GM21619 (cell line): ENCODE results near the gene TMOD4.

Experiments used
- ATAC-seq: cut with Tn5 transposase; IDR thresholded peaks from one replicate; pipeline ENCODE4 v1.9.1; 2021; ENCODE audit not compliant: unreplicated experiment

TMOD4 gene

DNA sequence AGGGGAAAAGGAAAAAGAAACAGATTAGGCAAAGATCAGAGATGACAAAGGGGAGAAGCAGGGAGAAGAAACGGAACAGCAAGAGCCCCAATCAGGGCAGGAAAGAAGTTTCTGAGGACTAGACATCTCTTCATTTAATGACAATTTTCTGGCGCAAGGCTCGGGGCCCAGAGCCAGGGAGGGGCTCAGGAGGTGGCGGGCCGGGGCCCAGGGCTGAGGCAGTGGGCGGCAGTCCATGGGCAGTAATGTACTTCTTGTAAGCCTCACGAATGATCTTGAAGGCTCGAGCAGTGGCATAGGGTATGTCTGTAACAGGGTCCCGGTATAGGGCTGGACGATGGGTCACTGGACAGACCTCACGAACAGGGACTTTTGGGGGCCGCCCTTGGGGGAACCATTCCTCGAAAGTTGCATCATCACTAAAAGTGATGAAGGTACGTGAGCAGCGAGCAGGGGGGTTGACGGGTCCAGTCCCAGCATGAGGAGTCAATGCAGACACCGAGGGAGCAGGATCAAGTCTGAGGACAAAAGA, 799 bp upstream of the TMOD4 start:
- ATAC-seq, result no peak

DNA sequence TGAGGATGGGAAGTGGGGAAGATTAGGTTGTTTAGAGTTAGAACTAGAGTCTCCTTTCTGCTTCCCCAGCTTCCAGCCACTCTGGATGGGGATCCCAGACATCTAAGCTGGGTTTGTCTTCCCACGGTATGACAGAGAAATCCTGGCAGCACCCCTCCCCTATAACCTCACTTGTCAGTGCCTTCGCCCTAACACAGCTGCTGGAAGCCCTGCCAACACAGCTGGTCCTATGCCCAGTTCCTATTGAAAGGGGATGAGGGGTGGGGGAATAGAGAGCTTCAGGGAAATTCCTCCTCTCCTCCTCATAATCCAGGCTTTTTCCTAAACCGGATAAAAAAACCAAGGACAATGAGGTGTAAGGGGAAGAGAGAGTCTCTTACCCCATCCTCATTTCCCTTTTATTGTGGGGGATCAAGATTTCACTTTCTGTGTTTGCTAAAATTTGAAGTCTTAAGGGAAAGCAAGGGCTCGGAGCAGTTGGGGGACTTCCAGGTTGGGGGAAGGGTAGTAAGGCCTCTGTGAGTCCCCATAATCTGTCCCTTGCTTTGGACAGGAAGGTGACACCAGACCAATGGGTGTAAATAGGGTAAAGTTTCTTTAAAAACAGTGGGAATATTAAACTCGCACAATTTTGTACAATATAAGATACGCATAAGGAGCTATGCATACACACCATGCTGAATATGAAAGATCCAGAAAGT, 590 bp downstream of the TMOD4 start:
- ATAC-seq, result no peak

DNA sequence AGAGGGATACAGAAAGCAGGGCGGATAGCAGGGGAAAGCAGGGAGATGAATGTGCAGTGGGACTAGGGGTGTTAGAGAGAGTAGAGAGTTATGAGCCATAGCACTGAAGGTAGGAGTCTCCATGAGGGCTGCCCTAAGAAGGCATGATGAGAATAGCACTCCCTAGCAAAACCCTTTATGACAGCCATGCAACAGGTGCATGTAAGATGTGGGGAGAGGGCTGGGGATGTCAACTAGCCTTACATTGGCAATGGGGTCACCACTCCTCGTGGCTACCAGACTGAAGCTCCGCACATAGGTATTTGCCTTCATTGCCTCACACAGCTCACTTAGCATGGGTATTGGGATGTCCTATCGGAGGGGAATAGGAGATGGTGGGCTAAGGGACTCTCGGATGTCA, 4.6 kb downstream of the TMOD4 start:
- no peak for ATAC-seq

DNA sequence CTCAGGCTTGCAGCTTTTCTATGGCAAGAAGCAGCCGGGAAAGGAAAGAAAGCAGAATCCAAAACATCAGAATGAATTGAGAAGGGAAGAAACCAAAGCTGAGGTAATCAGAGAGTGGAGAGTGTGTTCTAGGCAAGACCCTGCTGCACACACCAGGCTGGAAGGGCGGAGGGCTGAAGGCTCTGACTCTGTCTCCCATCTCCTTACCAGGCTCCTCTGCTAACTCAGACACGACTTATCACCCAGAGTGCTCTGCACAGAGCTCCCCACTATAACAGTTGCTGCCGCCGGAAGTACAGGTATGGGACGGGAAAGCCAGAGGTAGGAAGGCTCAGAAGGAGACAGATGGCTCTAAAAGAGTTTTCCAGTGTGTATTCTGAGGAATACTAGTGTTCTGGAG, 8.7 kb downstream of the TMOD4 start:
- no peak for ATAC-seq

DNA sequence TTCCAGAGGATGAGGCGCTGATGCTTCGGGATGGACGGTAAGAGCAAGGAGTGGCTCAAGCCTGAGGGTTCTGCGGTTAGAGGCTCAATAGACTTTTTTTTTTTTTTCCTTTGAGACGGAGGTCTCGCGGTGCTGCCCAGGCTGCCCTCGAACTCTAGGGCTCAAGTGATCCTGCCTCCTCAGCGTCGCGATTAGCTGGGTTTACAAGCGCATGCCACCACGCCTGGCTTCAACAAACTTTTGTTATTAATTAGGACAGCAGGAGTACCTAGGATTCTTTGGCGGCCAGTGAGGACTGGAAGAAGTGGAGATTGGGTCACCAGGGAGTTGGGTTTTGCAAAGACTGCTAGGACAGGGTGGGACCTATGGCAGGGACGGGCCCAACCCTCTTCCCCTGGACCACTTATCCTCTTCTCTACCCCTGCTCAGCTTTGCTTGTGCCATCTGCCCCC, 9.2 kb downstream of the TMOD4 start:
- no peak for ATAC-seq

DNA sequence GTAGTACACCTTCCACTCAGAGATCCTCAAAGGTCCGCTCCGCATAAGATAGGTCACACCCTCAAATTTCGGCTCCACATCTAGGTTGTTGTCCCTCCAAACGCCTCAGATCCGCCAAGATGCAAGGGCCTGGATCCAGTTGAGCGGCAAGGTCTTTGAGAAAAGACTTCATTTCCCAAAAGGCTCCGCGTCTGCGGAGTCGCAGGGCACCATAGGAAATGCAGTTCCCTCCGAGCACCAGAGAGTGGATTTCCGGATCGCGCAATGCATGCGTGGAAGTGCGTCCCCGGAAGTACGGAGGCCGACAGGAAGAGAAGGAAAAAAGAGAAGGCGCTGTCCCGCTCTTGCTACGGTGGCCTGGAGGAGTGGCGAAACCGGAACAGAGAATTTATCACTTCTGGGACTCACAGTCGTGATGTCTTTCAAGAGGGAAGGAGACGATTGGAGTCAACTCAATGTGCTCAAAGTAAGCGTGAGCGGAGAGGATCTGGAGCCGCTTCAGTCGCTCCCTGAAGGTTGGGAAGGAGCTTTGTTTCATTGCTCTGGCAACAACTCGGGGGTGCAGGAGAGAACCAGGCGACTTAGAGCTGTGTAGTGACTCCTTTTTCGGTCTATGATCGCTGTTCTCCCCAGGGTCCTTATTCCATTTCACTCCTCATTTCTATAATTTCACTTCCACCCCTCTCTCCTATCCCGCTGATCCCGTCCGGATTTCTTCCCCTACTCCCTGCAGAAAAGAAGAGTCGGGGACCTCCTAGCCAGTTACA, 9.9 kb downstream of the TMOD4 start, which contains the start of the genes LYSMD1 and SCNM1:
TSS of gene LYSMD1 (minus strand) at position 165 of the 767 bp plus-strand sequence. CDS start 644 bp downstream, outside the sequence.
TSS of gene SCNM1 (plus strand) at position 407 of the 767 bp plus-strand sequence. CDS start at position 416, 9 bp downstream.
- peak; percentile 87 for ATAC-seq

DNA sequence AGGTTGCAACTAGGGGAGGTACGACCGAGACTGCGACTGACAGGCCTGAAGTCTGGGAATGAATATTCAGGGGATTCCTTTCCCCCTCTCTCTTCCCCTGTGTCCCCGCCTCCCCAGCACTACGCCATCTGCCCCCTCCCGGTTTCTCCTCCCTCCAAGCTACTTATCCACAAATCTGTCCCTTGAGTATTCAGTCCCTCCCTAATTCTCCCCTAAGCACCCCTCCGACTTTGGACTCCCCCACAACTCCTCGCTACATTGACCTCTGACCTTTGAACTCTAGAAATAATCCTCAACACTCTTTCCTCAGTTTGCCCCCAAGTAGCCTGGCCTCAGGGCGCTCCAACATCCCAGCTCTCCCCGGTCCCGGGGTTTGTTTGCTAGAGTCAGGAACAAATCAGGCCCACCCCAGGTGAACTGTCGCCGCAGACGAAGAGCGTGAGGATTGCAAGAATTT, 10.5 kb downstream of the TMOD4 start:
- ATAC-seq, result peak; percentile 15

DNA sequence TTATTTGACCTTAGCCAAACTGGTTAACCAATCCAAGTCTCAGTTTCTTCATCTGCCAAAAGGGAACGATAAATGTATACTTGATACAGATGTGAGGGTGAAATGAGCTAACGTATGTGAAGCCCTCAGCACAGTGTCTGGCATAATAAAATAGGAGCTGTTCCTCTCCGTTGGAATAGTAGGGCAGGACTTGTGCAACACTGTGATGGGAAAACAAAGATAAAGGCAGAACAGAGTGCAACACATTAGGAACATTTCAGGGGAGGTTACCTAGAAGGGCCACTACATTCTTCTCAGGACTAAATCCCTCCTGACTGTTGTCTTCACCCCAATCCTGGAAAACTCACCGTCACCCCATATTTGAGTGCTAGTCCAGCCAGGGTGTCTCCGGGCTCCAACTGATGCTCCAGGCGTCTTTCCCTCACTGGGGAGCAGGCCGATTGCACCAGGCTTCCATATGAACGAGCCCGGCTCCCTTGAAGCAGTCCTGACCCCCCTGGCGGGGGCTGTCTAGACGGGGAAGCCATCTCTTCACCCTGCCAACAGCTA, 11.0 kb downstream of the TMOD4 start:
- ATAC-seq, result no peak

DNA sequence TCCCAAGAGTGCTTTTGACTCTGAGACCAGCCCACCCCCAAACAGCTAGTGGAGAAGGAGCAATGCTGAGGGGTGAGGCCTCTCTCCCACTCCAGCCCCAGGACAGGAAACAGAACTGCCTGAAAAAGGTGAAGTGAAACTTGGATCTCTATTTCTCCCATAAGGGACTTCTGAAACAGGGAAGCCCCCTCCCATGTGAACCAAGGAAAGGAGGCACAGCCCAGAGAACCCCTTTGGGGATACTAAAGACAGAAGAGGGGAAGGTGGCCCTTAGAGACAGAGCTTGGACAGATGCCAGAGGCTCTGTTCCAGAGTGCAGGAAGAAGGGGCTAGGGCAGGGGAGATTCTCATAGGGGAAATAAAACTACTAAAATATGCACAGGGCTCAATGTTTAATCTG, 16.4 kb downstream of the TMOD4 start:
- no peak for ATAC-seq

DNA sequence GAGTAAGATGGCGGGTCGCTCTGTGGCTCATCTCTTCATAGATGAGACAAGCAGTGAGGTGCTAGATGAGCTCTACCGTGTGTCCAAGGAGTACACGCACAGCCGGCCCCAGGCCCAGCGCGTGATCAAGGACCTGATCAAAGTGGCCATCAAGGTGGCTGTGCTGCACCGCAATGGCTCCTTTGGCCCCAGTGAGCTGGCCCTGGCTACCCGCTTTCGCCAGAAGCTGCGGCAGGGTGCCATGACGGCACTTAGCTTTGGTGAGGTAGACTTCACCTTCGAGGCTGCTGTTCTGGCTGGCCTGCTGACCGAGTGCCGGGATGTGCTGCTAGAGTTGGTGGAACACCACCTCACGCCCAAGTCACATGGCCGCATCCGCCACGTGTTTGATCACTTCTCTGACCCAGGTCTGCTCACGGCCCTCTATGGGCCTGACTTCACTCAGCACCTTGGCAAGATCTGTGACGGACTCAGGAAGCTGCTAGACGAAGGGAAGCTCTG, 17.0 kb downstream of the TMOD4 start:
- ATAC-seq, result no peak

DNA sequence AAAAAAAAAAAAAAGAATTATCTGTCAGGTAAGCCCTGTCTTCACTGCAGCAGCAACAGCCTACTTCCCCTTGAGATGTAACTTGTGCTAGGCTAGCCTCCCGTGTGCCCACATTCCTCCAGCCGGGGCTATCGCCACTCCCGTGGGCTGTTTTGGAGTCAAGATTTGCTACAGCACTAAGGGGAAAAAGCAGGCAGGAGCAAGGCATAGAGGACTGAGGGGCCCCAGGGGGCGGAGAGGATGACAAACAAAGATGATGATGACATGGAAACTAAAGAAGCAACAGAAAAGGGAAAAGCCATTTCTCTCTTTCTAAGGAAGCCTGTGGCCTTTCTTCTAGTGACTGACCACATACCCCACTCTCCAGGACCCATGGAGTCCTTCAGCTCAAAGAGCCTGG, 17.5 kb downstream of the TMOD4 start:
- ATAC-seq, result no peak

DNA sequence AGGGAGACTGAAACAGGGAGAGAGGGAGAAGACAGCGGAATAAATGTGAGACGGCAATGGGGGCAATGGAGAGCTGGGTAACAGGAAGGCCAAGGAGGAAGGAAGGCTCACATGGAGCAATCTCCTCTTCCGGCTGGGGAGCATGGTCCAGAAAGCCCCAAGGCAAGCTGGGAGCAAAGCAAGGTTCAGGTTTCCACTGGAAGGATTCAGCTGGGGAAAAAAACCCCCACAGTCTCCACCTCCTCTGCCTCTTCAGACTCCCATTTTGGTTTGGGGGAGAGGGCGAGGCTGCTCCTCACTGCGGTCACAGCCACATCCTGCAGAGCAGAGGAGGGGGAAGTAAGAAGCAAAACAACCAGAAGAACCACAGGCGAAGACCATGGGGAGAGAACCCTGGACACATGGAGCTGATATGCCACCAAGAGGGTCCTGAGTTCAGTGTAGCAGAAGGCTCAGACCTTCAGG, 18.7 kb downstream of the TMOD4 start:
- ATAC-seq, result no peak

DNA sequence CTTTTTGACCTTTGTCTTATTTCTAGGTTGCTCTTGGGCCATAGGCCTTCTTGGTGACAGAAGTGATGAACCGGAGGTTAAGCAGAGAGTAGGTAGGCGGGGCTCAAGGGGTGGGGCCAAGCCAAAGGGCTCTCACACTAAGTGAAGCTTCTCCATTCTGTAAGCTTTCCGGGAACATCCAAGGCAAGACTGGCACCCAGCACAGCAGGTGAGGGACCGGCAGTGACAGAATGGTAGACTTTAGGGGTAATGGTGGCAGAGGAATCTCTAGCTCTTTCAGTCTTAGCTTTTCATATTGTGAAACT, 19.3 kb downstream of the TMOD4 start, which contains the start of gene TNFAIP8L2:
TSS of gene TNFAIP8L2 (plus strand) at position 135 of the 305 bp plus-strand sequence. CDS start 2,049 bp downstream, outside the sequence.
- ATAC-seq, result peak; percentile 66

DNA sequence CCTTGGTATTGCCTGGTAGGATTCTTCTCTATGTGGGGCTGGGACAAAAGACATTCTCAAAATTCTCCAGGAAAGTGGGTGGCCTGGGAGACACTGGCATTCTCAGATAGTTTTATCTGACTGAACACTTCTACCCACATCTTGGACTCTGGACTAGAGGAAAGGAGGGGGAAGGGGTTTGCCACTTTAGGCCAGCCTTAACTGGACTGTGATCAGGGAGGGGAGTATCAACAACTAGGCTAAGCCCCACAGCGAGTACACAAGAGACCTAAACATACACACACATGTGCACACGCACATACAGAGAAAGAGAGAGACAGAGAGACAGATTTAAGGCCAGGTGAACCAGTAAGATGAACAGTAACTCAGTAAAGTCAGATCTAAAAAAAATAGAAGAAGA, 28.1 kb downstream of the TMOD4 start:
- no peak for ATAC-seq

DNA sequence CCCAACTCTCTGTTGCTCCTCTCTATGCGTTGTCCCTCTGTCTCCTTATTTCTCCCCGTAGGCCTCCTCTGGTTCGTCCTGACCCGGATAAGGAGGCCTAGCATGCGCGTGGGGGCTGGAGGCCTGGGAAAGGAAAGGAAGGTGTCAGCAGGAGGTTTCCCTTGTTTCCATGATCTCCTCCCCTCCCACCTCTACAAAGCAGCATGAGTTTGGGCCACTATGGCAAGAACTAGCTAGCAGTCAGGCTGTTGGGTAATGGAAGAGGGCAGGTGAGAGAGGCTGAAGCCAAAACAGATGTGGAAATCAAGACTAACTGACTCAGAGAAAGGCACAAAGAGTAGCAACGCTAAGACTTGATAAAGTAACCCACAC, 28.7 kb downstream of the TMOD4 start:
- ATAC-seq, result no peak

DNA sequence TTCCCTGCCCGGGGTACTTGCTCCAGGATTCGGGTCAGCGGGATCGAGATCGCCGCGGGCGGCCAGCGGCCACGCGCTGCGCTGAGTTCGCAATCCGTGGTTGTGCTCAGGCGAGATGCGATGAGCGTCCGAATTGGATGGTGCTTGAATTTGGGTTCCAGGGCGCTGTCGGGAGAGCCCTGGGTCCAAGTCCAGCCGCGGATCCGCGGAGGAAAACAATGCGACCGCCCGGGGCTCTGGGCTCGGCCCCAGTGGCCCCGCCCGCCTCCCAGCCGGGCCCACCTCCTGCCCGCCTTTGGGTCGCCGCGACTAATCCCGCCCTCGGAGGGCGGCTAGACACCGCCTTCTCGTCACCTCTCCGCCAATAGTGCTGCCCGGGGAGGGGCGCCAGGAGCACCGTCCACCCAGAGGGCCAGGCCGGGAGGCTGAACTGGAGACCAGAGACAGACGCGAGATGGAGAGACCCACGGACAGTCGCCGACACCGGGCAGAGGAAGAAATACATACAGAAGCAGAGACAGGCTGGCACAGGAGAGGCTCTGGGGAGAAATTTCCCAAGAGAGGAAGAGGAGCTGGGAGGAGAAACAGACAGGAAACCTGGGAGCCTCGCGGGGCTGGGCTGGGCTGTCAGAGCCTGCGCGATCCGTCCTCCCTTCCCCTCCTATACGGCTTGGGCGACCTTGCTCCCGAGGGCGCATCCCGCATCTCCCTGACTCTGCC, 29.2 kb downstream of the TMOD4 start, which contains the start of gene SEMA6C:
TSS of gene SEMA6C (minus strand) at position 220 of the 720 bp plus-strand sequence. CDS start 4,010 bp downstream, outside the sequence.
- peak; percentile 96 for ATAC-seq

DNA sequence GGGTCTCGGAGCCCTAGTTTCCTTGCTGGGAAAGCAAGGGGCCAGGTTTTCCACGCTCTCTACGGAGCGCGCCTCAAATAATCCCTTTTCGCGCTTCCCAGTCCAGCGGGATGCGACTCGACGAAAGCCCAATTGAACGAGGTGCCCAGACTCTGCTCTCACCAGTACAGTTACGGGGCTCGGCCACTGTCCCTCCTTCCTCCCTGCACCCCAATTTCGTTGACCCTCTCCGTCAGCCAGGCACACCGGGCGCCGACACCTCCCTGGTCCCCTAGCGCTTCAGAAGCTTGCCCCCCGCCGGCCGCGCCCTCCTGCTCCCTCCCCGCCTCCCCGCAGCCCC, 29.7 kb downstream of the TMOD4 start:
- ATAC-seq, result peak; percentile 3

DNA sequence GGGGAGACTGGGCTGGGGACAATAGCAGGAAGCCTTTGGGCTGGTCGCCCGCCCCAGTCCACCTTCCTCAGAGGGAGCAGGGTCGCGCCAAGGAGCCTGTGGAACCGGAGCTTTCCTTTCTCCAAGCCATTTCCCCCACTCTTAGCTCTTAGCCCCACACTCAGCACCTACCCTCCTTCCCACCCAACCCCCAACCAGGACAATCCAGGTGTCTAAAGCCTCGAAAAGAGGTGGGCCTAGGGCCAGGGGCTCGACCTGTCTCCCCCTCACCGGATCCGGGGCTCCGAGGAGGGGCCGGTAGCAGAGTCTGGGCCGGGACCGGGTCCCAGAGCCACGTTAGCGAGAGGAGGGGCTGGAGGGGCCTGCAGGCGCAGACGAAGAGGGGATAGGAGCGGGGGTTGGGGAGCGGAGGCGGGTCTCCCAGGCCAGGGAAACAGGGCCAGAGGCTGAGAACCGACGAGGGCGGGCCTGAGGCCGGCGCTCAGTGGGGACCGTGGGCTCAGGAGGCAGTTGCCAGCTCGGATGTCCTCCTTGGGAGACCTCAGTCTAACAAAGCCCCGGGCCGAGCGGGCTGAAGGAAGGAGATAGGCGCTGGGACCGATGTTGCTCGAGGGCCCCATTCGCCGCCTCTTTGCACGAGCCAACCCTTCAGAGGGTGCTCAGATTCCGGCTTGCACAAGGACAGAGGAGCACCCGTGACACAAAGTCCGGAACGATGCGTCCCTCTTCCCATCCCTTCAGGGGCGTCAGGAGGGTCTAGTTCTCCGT, 30.3 kb downstream of the TMOD4 start:
- no peak for ATAC-seq

DNA sequence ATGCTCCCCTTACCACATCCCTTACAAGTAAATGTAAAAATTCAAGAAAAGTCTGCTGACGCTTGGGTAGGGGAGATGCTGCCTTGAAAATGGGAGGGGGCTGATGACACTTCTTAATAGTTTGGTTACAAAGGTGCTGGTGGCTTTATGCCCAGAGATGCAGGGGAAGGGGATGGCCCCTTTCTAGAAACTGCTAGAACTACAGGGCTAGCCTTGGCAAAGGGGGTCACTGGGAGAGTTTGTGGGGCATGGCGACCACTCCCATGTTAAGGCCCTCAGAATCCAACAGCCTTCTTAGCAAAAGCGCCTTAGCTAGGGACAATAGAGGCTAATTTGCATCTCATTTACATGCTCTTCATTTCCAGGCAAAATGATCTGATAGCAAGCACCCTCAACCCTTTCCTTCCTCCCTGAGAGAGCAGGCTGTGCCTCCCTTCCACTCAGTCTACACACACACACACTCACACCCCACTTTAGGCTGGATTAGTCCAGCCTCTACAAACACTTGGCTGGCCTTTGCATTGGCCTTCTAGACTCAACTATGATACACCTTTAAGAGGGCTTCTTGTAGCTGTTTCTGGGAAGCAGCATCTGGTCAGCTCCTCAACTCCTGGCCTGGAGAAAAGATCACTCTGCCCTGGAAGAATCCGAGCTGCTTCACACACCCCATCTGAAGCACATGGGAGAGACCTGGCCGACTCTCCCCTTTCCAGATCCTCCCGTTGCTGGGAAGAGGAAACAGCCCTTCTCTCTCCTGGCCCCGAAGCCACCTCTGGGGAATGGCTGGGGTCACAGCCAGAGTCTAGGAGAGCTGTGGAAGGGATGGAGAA, 31.1 kb downstream of the TMOD4 start:
- no peak for ATAC-seq
